GM21423 (cell line): ENCODE data around the gene MINDY4B.
A peak's percentile ranks its signal among the peaks of the same experiment; 100 is the strongest.

ENCODE experiments used
- ATAC-seq: cut with Tn5 transposase; IDR thresholded peaks from one replicate; pipeline ENCODE4 v1.9.1; 2021; ENCODE audit warnings: mild to moderate bottlenecking, moderate library complexity; ENCODE audit not compliant: unreplicated experiment

MINDY4B gene

DNA sequence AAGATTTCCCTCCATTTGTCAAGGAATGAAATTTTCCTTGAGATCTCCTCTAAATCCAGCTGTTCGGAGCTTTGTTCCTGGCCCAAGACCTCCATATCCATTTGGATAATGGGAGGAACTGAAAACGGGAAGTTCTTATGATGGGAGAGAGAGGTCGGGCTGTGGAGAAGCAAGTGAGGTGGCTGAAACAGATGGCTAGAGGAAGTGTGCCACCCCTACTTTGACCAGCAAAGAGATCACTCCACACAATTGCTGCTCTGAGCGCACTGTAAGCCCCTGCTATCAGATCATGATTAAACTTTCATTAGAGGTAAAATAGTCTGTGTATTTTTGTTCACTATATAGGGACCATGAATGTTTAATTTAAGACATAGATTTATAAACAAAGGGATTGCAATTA is at the start of gene MINDY4B:
MINDY4B (minus strand) TSS at position 101 of the 400 bp plus-strand sequence; CDS start at position 101, 0 bp downstream.
- no peak for ATAC-seq

DNA sequence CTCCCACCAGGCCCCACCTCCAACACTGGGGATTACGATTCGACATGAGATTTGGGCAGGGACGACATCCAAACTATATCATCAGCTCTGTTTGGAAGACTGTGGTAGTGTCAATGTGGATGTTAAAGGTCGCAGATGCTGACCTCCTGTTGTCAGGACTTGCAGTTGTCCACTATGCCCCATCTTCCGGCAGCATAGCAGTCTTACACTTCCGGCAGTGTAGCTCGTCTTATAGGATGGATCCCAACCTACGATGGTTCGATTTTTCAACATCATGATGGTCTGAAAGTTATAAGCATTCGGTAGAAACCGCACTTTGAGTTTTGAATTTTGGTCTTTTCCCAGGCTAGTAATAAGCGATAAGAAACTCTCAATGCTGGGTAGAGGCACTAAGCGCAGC is 46.7 kb upstream of the MINDY4B start:
- no peak for ATAC-seq

DNA sequence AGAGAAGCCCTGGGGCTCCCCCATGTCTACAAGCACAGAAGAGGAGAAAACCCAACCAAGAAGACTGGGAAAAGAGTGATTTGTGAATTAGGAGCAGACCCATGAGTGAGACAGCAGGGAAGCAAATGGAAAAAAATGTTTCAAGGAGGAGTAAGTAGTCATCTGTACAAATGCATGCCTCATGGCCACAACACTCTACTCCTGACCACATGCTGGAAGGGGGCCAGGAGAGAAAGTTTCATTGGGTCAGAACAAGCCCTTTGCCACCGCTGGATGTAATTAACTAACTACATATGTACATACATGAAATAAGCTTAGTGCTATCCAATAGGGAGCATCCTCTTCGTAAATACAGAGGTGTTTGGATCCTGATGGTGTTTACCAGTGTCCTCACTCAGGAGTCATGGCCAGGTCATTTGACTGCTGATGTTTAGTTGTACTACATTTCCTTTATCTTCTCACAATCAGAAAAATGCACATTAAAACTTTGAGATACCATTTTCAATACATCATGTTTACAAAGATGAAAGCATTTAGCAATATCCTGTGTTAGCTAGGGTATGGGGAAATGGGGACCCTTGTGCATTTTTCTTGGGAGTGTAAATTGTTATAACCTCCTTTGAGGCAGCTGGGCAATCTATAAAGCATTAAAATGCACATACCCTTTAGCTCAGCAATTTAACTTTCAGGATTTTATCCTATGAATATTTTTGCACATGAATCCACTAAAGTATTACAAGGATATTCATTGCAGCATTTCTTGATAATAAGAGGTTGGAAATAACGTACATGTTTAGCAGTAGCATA is 40.2 kb upstream of the MINDY4B start:
- no peak for ATAC-seq

DNA sequence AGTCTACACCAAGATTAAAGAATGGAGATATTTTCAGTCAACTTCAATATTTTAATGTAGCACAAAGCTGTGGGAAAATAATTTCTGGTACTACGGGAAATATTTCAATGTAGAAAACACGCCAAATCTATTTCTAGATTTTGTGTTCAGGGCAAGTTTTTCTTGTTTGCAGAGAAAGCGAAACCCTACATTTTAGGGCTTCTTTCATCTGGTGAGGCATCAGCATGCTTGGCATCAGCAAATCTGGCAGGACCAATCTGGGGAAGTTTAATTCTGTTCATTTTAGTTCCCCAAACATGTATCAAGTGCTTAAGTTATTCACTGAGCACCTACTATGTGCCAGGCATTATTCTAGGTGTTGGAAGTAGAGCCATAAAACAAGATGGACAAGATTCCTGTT is 37.0 kb upstream of the MINDY4B start:
- no peak for ATAC-seq

DNA sequence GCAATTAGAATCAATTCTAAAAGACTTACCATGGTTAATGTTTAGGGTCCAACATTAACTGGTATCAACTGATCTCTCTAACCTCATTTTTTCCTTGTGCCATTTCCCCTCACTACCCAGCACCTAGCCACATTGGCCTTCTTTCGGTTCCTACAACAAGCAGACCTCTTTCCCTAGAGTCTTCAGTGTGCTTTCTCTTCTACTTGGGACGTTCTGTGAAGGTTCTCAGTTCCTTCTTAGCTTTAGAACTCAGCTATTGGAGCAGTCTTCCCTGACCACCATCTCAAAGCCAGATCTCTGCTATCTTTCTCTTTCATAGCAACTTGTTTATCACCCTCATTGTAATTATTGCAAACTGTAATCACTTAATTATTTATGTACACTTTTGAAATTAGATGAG is 31.5 kb upstream of the MINDY4B start:
- ATAC-seq: peak; percentile 91

DNA sequence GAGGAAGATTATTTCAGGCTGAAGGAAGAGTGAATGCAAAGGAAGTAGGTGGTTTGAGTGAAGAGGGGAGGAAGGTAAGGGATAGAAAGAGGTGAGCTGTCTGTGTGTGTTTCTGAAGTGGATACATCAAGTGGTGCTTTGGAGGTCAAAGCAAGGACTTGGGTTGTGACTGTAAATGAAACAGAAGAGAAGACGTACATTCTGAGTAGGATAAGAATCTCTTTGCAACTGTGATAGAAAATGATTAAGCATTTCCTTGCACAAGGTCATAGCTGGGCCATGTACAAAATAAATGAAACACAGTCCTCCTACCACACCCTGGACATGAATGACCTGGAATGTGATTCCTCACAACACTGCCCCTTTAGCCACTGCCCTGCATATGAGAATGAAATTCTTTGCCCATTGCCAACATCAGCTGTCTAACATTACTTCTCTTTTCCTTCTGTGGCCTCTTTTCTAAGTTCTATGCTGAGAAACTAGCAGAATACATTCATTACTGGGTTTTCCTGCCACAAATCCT is 28.3 kb upstream of the MINDY4B start:
- ATAC-seq: no peak

DNA sequence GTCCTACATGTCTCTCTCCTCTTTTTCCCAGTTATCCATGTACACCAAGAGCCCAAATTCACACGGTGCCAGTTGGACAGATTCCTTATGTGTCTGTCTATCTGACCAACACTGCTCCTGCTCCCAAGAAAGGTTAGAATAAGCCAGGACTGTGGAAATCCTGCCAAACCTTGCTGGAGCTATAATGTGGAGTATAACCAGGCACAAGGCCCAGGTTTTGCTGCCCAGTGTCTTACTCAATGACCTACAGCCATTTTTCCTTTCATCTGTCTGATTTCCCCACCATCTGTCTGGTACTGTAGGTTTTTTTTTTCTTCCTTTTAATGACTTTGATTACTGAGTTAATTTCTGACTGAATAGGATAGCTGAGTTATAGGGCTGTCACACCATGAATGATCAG is 26.5 kb upstream of the MINDY4B start:
- ATAC-seq: no peak

DNA sequence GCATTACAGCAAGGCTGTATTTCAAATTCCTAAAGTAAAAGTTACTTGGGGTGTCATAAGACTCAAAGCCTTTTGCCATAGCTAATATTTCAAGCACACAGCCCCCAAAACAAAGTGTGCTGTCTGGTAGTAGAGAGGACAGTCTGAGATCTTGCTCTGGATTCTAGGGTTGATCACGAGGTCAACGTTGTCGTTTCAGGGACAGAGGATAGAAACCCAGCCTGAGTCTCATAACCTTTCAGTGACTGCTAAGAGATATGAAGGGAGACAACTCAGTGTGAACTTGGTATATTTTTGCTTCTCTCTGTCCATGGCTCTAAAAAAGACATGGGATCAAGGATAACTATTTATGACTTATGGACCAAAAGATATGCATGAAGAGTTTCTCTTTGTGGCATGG is 25.6 kb upstream of the MINDY4B start:
- ATAC-seq: no peak

DNA sequence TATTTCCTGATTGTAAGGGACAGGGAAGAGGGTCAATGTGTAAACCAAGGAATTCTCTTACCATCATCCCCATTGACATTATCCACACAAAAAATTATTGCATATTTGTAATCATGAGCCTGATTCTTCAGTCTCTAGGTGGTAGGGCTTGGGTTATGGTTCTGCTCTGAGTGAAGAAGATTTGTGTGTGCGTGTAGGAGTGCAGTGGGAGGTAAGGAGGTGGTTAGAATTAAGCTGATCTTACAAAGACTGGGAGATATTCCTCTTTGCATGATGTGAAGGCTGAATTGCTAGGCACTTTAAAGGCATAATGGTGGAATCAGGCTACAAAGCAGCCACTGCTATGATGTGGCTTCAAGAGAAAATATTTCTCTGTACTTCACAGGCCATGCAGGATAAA is 23.0 kb upstream of the MINDY4B start:
- ATAC-seq: no peak

DNA sequence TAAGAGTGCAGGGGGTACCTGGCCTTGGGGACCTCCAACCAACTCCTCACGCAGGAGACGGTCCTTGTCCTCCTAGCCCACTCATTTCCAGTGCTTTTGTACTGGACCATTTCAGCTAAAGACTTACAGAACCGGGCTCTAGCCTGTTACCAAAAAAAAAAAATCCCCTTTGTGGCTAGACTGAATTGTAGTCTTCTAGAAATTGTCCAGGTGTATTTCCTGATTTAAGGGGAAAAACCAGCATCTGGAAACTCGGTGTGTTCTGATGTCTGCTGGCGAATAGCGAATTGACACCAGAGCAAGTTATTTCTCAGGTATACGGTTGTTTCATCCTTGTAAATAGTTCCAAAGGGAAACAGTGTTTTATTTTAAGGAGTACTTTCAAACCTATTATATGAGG is 21.1 kb upstream of the MINDY4B start:
- no peak for ATAC-seq

DNA sequence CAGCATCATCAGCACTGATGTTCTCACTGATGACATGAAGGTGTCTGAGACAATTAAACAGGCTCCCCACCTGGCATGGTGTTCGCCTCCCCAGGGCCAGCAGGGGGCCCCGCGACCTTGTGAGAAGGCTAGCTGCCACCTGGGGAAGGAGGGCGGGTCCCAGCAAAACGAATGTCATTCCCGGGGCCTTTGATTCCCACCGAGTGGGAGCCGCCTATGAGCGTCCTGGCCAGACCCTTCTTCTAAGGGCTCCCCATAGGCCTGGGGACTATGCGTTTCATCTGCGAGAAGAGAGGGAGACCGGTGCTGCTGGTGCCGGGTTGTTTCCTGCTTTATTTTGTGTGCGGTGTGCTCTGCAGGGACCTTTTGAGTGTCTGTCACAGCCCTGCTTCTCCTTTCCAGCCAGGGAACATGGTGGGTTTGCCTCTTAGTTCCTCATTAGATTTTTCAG is 20.5 kb upstream of the MINDY4B start:
- ATAC-seq: peak; percentile 91

DNA sequence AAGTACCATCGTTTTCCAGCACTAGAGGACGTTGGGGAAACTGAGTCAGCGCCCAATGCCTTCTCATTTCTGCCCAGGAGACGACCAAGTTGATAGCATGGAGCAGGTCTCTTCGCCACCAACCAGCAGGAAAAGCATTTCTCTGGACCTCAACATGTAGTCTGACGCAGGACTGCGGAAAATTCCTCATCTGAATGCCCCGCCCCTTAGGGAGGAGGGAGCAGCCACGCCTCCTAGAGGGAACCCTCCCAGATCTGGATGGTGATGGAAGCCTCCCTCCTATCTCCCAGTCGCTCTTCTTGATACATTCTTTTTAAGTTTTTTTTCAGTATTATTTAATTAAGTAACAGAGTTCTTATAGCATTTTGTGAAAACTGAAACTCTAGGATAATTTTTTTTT is 17.4 kb upstream of the MINDY4B start:
- no peak for ATAC-seq

DNA sequence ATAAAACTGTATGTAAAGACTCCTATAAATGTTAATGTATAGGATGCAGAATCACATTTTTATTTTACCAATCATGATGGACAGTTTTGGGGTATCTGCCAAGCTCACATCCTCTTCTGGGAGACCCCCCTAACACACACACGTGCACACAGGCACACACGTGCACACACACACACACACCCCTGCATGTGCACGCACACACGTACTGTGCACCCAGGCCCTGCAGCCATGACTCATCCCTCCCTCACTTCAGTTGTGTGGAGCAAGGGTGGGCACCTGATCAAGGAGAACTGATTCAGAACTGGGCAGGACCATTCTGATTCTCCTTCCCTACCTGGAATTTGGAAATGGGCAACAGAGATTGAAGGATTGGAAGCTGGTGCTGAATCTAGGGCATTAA is 16.0 kb upstream of the MINDY4B start:
- ATAC-seq: no peak

DNA sequence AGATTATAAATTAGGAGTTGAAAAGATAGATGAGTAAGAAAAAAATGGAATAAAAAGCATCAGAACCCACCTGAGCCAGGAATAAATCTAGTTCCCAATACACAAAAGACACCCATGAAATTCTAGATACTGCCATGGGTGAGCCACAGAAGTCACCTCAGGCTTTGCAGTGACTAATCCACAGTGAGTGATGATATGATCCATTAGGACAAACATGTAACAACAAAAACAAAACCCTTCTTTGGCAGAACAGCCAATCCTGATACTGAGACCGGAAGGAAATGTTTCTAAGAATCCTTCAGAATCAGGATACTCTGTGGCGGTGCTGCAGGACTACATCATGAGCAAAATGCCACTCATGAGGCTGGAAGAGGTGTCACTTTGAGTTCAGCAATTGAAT is 15.0 kb upstream of the MINDY4B start:
- no peak for ATAC-seq

DNA sequence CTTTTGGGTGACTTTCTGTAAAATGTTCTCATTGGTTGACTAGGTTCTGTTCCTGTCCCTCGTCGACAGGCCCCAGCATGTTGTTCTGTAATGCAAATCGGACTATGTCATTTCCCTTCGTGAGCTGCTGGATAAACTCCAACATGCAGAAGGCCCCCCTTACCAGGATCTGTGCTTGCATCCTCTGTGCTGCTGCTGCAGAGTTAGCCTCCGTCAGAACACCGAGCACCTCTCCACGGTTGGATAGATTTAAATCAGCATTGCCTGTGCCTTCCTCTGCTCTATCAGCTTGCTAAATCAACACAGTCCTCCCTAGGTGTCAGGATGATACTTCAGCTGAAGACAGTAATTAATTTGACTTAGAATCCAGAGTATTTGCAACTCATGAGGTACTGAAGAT is 12.7 kb upstream of the MINDY4B start:
- ATAC-seq: no peak

DNA sequence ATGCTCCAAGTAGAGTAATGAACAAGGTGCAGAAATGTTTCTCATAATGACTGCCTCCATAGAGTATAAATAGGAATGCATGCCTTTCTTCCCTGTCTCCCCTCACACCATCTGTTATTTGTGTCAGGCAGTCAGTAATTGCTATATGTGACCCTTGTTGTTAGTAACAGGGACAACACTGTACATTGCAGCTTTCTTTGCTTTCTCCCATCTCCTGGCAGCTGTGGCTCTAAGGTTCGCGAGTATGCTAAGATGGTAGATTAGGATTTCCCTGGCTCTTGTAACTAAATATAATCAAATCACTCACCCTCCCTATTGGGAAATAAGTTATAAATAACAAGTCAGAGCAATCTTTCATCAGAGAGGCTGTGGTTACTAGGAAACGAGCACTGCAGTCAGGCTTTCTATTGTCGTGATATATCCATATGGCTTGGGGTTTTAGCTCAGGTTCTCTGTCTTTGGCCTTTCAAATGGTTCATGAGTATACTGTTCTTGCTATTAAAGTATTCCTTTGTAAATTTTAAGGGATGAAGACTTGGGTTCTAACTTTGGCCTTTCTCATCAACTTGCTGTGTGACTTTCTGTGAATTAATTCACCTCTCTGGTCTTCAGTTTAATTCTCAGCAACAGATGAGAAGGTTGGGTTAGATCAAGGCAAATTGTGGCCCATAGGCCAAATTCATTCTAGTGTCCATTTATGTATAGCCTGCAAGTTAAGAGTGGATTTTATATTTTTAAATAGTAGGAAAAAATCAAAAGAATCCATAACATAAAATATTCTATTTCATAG is 8.1 kb upstream of the MINDY4B start:
- no peak for ATAC-seq

DNA sequence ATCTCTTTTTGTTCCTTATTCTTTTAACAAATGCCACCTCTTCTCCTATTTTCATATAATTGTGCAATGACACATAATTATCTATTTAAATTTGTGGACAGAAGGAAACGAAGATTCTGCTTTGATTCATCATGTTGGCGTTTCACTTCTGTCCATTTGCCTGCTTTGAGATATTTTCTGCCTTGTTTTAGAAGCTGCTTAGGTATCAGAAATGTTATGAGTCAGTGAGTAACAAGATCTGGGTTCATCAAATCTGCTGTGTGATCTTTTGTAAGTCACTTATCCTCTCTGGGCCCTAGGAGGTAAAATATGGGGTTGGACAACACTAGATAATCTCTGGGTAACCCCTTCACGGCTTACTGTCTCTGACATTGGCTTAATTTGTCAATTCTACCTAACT is 7.3 kb upstream of the MINDY4B start:
- ATAC-seq: no peak

DNA sequence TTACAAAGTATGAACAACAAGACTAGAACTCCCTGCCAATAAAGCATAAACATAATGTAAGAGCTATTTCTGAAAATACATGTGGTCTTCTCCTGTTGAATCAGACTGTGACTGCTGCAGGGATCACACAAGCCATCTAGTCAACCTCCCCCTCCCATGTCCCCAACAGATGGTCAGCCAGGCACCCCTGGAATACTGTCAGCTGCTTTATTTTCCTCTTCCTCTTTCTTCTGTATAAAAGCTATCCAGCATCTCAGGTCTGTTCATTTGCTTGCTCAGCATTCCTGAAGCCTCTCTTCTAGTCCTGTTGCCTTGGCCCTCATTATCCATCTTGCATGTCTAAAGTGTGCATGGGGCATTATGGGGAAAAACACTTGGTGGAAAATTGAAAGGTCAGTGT is 6.5 kb upstream of the MINDY4B start:
- no peak for ATAC-seq

DNA sequence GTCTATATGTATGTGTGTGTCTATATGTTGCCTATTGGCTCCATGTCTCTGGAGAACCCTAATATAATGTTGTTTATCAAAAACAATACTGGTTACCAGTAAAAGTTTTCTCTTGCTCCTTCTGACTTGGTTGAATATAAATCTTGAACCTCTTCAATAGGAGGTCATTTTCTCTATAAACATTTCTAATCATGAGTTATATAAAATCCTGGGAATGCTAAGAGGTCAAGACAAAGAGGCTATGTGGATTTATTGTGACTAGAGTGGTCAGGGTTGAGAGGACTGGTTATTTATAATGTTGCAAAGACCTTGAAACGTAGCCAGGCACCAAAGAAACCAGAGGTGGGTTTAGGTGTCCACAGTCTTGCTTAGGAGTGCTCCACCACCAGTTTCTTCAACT is 1.2 kb upstream of the MINDY4B start:
- ATAC-seq: no peak

DNA sequence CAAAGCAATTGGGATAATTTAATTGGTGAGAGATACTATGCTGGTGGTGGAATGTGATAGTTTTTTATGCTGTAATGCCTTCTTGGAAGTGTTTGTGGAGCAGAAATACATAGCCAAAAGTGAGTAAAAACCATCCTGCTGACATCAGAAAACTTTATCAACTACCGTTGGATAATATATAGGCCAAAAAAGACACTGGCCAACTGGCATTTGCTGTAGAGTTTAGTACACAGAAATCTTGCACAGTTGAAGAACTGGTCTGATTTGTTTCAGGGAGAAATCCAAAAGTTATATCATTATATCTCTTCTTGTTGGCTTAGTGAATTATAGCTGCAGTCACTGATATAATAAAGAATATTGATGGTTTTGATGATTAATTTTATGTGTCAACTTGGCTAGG is 507 bp upstream of the MINDY4B start:
- ATAC-seq: no peak

DNA sequence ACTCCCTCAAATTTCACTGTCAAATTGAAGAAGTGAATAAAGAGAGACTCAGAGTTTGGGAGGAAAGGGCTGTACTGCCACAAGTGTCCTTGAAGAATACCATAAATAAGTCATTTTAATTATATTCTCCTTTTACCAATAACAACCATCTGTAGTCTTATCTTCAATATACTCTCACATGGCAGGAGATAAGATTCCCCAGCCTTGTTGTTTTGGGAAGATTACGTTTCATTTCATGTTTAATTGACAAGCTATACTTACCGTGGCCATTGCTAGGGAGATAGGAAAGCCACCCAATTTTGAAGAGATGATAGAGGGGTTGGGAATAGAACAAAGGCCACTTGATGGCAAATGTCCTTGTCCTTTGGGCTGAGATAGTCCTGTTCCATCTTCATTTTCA is 2.3 kb downstream of the MINDY4B start:
- no peak for ATAC-seq

DNA sequence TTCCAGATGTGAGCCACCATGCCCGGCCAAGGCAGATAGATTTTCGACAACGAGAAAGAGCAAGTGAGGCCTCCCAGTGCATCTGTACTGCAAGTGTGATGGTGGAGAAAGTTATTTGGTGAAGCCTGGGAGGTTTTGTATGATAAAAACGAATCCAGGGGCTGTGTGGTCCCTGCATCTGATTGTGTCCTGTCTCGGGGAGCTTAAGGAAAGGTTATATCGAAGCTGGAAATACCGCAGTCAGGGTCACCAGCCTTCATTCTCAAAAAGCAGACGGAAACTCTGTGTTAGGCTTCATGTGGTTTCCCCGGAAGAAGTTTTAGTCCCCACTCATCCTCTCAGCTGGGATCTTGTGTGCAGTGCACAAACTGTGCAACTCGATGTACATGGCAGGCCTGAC is 3.4 kb downstream of the MINDY4B start:
- no peak for ATAC-seq
